Measurements from ENCODE around the gene TSC2.

TSC2 gene

DNA sequence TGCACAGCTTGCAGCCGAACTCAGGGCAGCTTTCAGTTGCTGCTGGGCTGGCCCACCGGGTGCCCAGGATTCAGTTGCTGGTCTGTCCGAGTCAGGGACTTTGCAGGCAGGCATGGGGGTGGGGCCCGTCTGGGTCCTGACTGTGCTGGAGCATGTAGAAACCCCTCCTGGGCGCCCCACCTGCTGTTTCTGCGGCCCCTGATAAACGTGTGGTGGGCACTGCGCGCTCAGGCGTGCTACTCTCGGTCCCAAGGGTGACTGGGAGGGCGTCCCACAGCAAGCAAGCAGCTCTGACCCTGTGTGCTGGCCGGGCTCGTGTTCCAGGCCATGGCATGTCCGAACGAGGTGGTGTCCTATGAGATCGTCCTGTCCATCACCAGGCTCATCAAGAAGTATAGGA lies 12.6 kb downstream of the TSC2 start:
- Histone ChIP-seq H2BK5ac (ENCODE audit: low read length) (peak overlapping the region; percentile 6), H2BK120ac (ENCODE audit: low read depth, low read length) (peak overlapping the region; percentile 22), H4K91ac (ENCODE audit: low read depth, low read length, poor library complexity) (no peak overlapping the region), H3K4ac (ENCODE audit: low read length) (no peak overlapping the region), H3K9ac (ENCODE audit: low read depth, low read length, poor library complexity) (no peak overlapping the region), H3K18ac (ENCODE audit: low read length) (peak overlapping the region; percentile 74), H3K4me3 (ENCODE audit: low read length in 2 of 2) (no peak overlapping the region), H3K14ac (ENCODE audit: low read length) (no peak overlapping the region), H3K4me1 (ENCODE audit: control insufficient read depth in 2 of 2, insufficient read depth in 1 of 2, low read depth in 1 of 2, low read length in 2 of 2) (peaks cover 0 to 13% of the 10 kb centered on the region in 2 donors), H2AFZ (ENCODE audit: low read length) (no peak overlapping the region), H2BK12ac (ENCODE audit: low read length) (no peak overlapping the region), H3K27ac (replicated peaks; ENCODE audit: low read length) (no peak overlapping the region), H2BK15ac (ENCODE audit: low read length) (peak overlapping the region; percentile 54), H3K4me2 (ENCODE audit: insufficient read depth, low read length, poor library complexity, severe bottlenecking) (no peak overlapping the region), H3K9me3 (replicated peaks in 1 of 2; ENCODE audit: control insufficient read depth in 2 of 2, insufficient read depth in 1 of 2, low read depth in 1 of 2, low read length in 2 of 2) (no peaks in the 10 kb centered on the region), H3K79me1 (ENCODE audit: low read depth, low read length) (no peaks in the 10 kb centered on the region), H4K8ac (ENCODE audit: low read depth, low read length) (no peak overlapping the region), H3K23ac (ENCODE audit: low read depth, low read length, poor library complexity) (peak overlapping the region; percentile 0), H2AK5ac (ENCODE audit: low read depth, low read length) (peak overlapping the region; percentile 48), H3K27me3 (ENCODE audit: control insufficient read depth in 3 of 3, insufficient read depth in 3 of 3, low read depth in 1 of 3, low read length in 3 of 3) (no peaks in the 10 kb centered on the region), H3K36me3 (replicated peaks in 1 of 2; ENCODE audit: control insufficient read depth in 2 of 2, insufficient read depth in 2 of 2, low read length in 2 of 2) (peaks cover 21 to 65% of the 10 kb centered on the region in 2 donors)
- no peak for DNase-seq (ENCODE audit: low spot score)
- no CpG with 5 or more reads among the region's 17 CpGs for WGBS, 2 donors (ENCODE audit: extremely low coverage in 2 of 2, insufficient read length in 2 of 2, insufficient replicate concordance in 1 of 2)

DNA sequence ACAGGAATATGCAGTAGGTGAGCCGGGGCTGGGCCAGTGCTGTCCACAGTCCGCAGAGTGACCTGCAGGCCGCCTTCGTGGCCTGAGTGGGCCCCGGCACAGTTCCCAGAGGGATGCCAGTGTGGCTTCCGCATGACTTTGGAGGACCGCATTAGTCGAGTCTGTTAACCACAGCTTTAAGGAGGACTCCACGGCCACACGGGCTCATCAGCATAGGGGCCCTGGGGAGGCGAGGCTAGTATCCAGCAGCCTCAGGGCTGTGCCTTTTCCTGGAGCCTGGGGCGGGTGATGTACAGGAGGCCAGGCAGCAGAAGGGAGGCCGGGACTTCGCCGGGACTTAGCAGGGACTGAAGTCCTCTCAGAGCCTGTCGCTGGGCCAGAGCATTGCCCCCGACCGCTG lies 13.2 kb downstream of the TSC2 start:
- Histone ChIP-seq H2AK5ac (ENCODE audit: low read depth, low read length) (no peak overlapping the region), H2BK12ac (ENCODE audit: low read length) (no peak overlapping the region)
- WGBS, 2 donors (ENCODE audit: extremely low coverage in 2 of 2, insufficient read length in 2 of 2, insufficient replicate concordance in 1 of 2), result no CpG with 5 or more reads among the region's 18 CpGs

DNA sequence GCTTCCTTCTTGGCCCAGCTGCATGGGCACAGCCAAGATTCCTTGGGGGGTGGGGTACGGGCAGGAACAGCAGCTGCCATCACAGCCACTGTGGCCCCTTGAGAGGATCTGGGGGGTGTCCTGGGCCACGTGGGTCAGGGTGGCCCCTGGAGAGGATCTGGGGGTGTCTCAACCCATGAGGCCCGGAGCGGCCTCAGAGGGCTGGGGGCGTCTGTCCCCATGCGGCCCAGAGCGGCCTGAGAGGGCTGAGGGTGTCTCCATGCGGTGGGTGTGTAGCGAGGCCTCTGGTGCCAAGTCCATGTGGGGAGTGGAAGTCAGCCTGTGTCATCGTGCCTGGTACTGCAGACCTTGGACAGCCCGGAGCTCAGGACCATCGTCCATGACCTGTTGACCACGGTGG lies 13.7 kb downstream of the TSC2 start:
- Histone ChIP-seq H3K27ac (replicated peaks; ENCODE audit: low read length) (no peak overlapping the region), H2BK15ac (ENCODE audit: low read length) (no peak overlapping the region), H4K8ac (ENCODE audit: low read depth, low read length) (no peak overlapping the region), H3K23ac (ENCODE audit: low read depth, low read length, poor library complexity) (no peak overlapping the region), H2BK120ac (ENCODE audit: low read depth, low read length) (no peak overlapping the region), H2BK5ac (ENCODE audit: low read length) (peak overlapping the region; percentile 24), H3K4me2 (ENCODE audit: insufficient read depth, low read length, poor library complexity, severe bottlenecking) (no peak overlapping the region), H3K14ac (ENCODE audit: low read length) (peak overlapping the region; percentile 47), H2AFZ (ENCODE audit: low read length) (no peak overlapping the region), H4K91ac (ENCODE audit: low read depth, low read length, poor library complexity) (no peak overlapping the region), H2BK12ac (ENCODE audit: low read length) (no peak overlapping the region), H3K79me1 (ENCODE audit: low read depth, low read length) (no peaks in the 10 kb centered on the region), H3K36me3 (replicated peaks in 1 of 2; ENCODE audit: control insufficient read depth in 2 of 2, insufficient read depth in 2 of 2, low read length in 2 of 2) (peaks cover 29 to 69% of the 10 kb centered on the region in 2 donors), H3K9ac (ENCODE audit: low read depth, low read length, poor library complexity) (no peak overlapping the region), H3K27me3 (ENCODE audit: control insufficient read depth in 3 of 3, insufficient read depth in 3 of 3, low read depth in 1 of 3, low read length in 3 of 3) (no peaks in the 10 kb centered on the region), H3K4ac (ENCODE audit: low read length) (no peak overlapping the region), H2AK5ac (ENCODE audit: low read depth, low read length) (peak overlapping the region; percentile 84), H3K4me1 (ENCODE audit: control insufficient read depth in 2 of 2, insufficient read depth in 1 of 2, low read depth in 1 of 2, low read length in 2 of 2) (peaks cover 0 to 13% of the 10 kb centered on the region in 2 donors), H3K4me3 (ENCODE audit: low read length in 2 of 2) (no peak overlapping the region), H3K18ac (ENCODE audit: low read length) (no peak overlapping the region), H3K9me3 (replicated peaks in 1 of 2; ENCODE audit: control insufficient read depth in 2 of 2, insufficient read depth in 1 of 2, low read depth in 1 of 2, low read length in 2 of 2) (peaks cover 0 to 5% of the 10 kb centered on the region in 2 donors)
- no peak for DNase-seq (ENCODE audit: low spot score)
- no CpG with 5 or more reads among the region's 13 CpGs for WGBS, 2 donors (ENCODE audit: extremely low coverage in 2 of 2, insufficient read length in 2 of 2, insufficient replicate concordance in 1 of 2)

More for the DNA sequence above, 13.2 kb downstream of the TSC2 start:
- Histone ChIP-seq H2AFZ (ENCODE audit: low read length) (no peak overlapping the region), H3K79me1 (ENCODE audit: low read depth, low read length) (no peaks in the 10 kb centered on the region), H3K4me2 (ENCODE audit: insufficient read depth, low read length, poor library complexity, severe bottlenecking) (no peak overlapping the region), H4K91ac (ENCODE audit: low read depth, low read length, poor library complexity) (no peak overlapping the region), H3K18ac (ENCODE audit: low read length) (no peak overlapping the region), H3K9ac (ENCODE audit: low read depth, low read length, poor library complexity) (no peak overlapping the region), H2BK15ac (ENCODE audit: low read length) (no peak overlapping the region), H2BK5ac (ENCODE audit: low read length) (peak overlapping the region; percentile 24), H2BK120ac (ENCODE audit: low read depth, low read length) (no peak overlapping the region), H3K4ac (ENCODE audit: low read length) (no peak overlapping the region), H3K36me3 (replicated peaks in 1 of 2; ENCODE audit: control insufficient read depth in 2 of 2, insufficient read depth in 2 of 2, low read length in 2 of 2) (peaks cover 28 to 69% of the 10 kb centered on the region in 2 donors), H3K27ac (replicated peaks; ENCODE audit: low read length) (no peak overlapping the region), H3K9me3 (replicated peaks in 1 of 2; ENCODE audit: control insufficient read depth in 2 of 2, insufficient read depth in 1 of 2, low read depth in 1 of 2, low read length in 2 of 2) (peaks cover 0 to 2% of the 10 kb centered on the region in 2 donors), H3K14ac (ENCODE audit: low read length) (no peak overlapping the region), H4K8ac (ENCODE audit: low read depth, low read length) (no peak overlapping the region), H3K4me3 (ENCODE audit: low read length in 2 of 2) (no peak overlapping the region), H3K4me1 (ENCODE audit: control insufficient read depth in 2 of 2, insufficient read depth in 1 of 2, low read depth in 1 of 2, low read length in 2 of 2) (peaks cover 0 to 13% of the 10 kb centered on the region in 2 donors), H3K23ac (ENCODE audit: low read depth, low read length, poor library complexity) (no peak overlapping the region), H3K27me3 (ENCODE audit: control insufficient read depth in 3 of 3, insufficient read depth in 3 of 3, low read depth in 1 of 3, low read length in 3 of 3) (no peaks in the 10 kb centered on the region)
- DNase-seq (ENCODE audit: low spot score), result no peak

DNA sequence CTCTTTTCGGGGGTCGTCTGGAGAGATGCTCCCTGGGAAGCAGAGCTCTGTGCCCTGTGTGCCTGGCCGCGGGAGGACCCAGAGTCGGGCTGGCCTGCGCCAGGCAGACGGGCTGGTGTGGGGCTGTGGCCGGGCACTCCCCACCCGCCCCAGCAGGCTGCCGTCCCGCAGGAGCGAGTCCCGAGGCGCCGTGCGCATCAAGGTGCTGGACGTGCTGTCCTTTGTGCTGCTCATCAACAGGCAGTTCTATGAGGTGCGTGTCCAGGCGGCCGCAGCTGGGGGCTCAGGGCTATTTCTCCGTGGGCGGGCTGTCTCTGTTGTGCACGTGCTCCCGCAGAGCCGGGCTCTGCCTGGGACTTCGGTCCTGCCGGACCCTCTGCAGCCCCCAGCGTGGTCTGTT lies 15.0 kb downstream of the TSC2 start:
- no peak overlapping the region for H2AFZ ChIP-seq (ENCODE audit: low read length)
- H3K27me3 ChIP-seq (ENCODE audit: control insufficient read depth in 3 of 3, insufficient read depth in 3 of 3, low read depth in 1 of 3, low read length in 3 of 3), result no peaks in the 10 kb centered on the region
- H3K4me3 ChIP-seq (ENCODE audit: low read length in 2 of 2), result no peak overlapping the region
- no peak overlapping the region for H3K27ac ChIP-seq (replicated peaks; ENCODE audit: low read length)
- WGBS, 2 donors (ENCODE audit: extremely low coverage in 2 of 2, insufficient read length in 2 of 2, insufficient replicate concordance in 1 of 2), result no CpG with 5 or more reads among the region's 28 CpGs
- H4K91ac ChIP-seq (ENCODE audit: low read depth, low read length, poor library complexity), result no peak overlapping the region
- DNase-seq (ENCODE audit: low spot score), result no peak
- H3K4me2 ChIP-seq (ENCODE audit: insufficient read depth, low read length, poor library complexity, severe bottlenecking), result no peak overlapping the region
- H2AK5ac ChIP-seq (ENCODE audit: low read depth, low read length), result no peak overlapping the region
- H3K23ac ChIP-seq (ENCODE audit: low read depth, low read length, poor library complexity), result no peak overlapping the region
- H3K18ac ChIP-seq (ENCODE audit: low read length), result no peak overlapping the region
- H4K8ac ChIP-seq (ENCODE audit: low read depth, low read length), result no peak overlapping the region
- no peak overlapping the region for H2BK5ac ChIP-seq (ENCODE audit: low read length)
- H3K79me1 ChIP-seq (ENCODE audit: low read depth, low read length), result no peaks in the 10 kb centered on the region
- H3K36me3 ChIP-seq (replicated peaks in 1 of 2; ENCODE audit: control insufficient read depth in 2 of 2, insufficient read depth in 2 of 2, low read length in 2 of 2), result peaks cover 24 to 71% of the 10 kb centered on the region in 2 donors
- H2BK12ac ChIP-seq (ENCODE audit: low read length), result no peak overlapping the region
- H3K4ac ChIP-seq (ENCODE audit: low read length), result no peak overlapping the region
- no peak overlapping the region for H2BK15ac ChIP-seq (ENCODE audit: low read length)
- peaks cover 0 to 5% of the 10 kb centered on the region in 2 donors for H3K9me3 ChIP-seq (replicated peaks in 1 of 2; ENCODE audit: control insufficient read depth in 2 of 2, insufficient read depth in 1 of 2, low read depth in 1 of 2, low read length in 2 of 2)
- H3K9ac ChIP-seq (ENCODE audit: low read depth, low read length, poor library complexity), result no peak overlapping the region
- H3K14ac ChIP-seq (ENCODE audit: low read length), result no peak overlapping the region
- H2BK120ac ChIP-seq (ENCODE audit: low read depth, low read length), result no peak overlapping the region
- H3K4me1 ChIP-seq (ENCODE audit: control insufficient read depth in 2 of 2, insufficient read depth in 1 of 2, low read depth in 1 of 2, low read length in 2 of 2), result peaks cover 0 to 12% of the 10 kb centered on the region in 2 donors
